CMK (cell line): ENCODE data around the gene ATP1A2.
"Not testable (repeated sequence)": the region's sequence is repeated elsewhere in the genome, so short reads cannot be mapped to it uniquely, and the experiment has no call there.

Source experiments
- DNase-seq: peaks from one replicate; pipeline ENCODE4 v3.0.0-alpha.2; 2010; ENCODE audit warnings: low read depth

Gene ATP1A2

DNA sequence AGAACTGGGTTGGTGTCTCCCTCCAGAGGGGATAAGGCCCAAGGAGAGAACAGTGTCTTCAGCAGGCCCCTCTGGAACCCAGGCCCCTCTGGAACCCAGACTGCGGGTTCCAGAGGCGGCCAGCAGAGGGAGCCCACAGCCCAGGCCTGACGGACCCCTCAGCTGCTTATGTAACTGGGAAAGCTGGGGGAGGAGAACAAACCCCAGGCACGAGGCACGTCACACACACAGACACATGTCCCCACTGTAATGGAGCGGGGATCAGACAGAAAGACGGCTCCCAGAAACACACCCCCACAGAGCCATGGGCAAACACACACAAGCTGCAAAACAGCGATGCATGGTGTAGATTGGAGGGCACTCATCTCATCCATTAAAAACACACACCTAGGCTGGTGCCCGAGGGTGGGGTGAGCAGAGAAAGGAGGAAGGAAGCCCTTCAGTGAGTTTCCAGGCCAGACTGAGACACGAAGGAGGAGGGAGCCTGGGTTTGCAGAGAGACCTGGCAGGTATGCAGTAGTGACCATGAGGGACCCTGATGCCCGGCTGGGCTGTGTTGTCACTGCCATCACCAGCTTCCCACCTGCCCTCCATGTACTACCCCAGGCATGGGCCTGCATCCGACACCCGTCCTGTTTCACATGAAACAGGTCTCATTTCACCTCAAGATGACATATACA, 14.4 kb upstream of the ATP1A2 start:
- DNase-seq: peak; percentile 64

DNA sequence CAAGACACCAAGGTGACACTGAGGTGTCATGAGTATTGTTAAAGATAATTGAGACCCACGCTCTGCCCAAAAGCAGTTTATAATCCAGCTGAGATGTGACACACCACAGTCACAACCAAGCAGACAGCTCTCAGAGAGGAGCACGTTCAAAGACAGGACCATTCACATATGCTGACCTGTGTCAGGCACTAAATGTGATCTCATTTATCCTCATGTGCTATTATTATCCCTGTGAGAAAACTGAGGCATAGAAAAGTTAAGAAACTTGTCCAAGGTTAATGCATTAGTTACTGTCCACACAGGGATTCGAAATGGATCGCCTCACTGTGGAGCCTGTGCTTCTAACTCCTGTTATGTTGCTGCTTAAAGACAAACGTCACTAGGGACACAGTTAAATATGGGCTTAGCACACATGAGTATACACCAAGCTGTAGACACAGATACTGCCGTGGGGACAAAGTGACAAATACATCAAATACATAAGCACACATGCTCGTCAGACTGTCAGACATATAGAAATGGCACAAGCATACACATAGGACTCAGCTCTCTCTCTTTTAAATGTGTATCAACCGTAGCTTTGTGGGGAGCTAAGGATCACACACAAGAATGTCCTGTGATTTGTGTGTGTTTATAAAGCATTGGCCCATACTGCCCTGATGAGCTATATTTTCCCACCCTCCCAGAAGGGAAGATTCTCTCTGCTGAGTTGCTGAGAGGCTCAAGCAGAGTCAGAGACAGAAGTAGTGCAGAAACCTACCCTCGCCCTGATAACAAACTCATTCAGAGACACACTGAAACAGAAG, 13.6 kb upstream of the ATP1A2 start:
- no peak for DNase-seq

DNA sequence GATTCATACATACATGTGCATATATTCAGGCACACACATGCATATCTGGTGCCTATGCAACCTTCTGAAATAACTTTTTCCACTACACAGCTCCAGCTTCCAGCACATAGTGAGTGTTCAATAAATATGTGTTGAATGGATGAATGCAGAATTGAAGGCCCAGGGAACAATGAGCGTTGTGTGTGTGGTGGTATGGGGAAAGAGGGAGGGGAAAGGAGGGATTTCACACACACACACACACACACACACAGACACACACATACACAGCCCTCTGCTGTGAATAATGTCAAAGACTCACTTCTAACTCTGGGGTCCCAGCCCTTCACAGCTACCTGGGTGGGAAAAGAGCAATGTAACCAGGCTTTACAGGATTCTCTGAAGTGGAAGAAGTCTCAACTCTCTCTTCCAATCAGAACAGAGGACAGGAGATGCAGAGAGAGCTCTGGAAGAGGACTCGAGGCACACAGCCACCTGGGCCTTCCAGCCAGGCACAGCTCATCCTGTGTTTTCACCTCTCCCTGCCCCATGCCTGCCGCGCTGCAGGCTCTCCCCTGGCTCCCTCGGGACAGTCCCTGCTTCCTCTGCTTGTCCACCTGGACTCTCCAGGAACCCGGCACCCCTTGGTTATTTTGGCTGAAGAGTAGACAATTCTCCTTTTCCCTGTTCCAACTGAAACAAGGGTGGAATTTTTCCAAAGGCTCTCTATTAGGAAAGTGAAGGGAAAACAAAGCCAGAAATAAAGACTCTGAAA, 11.7 kb upstream of the ATP1A2 start:
- no peak for DNase-seq

DNA sequence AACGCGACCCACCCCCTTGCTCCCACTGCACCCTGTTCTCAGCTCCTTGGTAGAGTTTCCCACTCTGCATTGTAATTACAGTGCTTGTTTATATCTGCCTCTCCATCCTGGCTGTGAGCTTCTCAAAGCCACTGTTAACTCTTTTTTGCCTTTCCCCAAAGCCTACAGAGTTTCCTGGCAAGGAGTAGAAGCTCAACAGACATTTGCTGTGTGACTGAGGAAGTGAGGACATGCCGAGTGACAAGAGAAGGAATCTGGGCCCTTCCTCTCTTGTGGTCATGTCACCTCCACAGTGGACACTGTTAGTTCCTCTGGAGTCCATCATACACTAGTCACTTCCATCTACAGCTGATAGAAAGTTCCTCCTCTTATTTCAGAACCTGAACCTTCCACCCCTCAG, 11.1 kb upstream of the ATP1A2 start:
- DNase-seq: no peak

DNA sequence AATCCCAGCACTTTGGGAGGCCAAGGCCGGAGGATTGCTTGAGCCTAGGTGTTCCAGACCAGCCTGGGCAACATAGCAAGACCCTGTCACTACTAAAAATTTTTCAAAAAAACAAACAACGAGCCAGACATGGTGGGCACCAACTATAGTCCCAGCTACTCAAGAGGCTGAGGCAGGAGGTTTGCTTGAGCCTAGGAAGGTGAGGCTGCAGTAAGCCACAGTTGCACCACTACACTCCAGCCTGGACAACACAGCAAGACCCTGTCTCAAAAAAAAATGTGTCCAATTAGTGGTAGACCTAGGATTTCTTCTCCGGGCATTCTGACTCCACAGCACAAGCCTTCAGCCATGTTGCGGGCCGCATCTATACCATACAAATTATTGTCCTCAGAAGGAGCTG, 10.4 kb upstream of the ATP1A2 start:
- DNase-seq: no peak

DNA sequence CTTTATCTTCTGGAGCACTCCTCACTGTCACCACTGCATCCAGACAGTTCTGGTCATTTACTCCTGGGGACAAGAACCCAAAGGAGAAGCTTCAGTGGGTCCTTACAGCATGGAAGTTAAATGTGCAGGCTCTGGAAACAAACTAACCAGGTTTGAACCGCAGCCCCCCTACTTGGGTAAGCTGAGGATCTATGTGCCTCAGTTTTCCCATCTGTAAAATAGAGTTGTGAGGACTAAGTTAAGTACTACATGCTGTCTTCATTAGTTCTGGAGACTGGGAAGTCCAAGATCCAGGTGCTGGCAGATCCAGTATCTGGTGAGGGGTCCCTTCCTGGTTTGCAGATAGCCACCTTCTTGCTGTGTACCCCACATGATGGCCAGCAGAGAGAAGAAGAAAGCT, 8.0 kb upstream of the ATP1A2 start:
- no peak for DNase-seq

DNA sequence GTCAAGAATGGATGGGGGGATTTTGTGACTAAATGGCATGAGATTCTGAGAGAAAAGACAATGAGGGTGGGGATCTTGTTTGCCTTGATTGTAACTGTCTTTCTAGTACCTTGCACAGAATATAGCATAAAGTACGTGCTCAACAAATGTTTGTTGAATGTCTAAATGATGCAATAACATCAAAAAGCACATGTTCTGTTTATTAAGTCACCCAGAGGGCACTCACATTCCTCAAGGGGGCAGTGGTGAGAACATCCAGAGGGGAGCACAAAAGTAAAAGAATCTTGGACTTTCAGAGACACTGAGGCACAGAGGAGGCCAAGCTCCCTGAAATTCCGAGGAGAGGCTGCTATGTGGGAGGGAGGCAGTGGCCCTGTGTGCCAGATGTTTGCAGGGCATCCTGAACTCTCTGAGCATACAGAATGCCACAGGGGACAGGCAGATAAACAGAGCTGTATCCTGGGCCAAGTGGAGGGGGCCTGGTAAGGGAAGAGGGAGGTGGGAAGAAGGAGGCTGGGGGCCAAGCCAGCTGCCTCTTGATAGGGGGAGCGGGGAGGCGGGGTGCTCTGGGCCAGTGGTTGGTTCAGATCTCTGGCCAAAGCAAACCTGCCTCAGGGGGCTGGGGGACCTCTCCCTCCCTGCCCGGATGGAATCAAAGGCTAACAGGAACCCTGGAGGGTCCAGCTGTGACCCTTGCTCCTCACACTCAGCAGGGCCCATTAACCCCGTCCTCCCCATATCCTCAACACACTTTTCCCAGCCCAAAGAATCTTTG, 6.5 kb upstream of the ATP1A2 start:
- no peak for DNase-seq

DNA sequence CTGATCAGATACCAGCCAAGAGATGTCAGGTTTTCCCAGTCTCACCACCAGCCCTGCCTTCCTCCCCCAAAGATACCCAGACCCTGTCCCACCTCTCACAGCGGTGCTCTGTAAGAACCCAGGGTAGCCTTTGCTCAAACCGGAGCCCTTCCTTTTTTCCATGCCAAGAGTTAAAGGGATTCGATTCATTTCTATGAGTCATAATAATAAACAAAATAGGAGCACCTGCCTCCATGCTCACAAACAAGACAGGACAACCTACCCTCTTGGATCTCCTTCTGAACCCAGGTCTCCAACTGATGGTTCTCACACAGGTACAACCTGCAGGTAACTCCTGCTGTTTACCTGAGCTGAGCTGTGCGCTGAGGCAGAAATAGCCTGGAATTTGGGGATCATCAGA, 5.9 kb upstream of the ATP1A2 start:
- no peak for DNase-seq

DNA sequence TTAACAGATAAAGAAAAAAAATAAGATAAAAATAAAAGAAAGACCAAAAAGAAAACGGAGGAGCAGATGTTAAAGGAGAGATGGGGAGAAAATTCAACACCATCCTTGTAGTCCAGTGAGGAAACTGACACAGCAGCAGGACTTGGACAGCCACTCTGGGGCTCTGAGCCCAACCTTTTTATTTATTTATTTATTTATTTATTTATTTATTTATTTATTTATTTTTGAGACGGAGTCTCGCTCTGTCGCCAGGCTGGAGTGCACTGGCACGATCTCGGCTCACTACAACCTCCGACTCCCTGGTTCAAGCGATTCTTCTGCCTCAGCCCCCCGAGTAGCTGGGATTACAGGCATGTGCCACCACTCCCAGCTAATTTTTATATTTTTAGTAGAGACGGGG, 4.1 kb upstream of the ATP1A2 start:
- DNase-seq: not testable (repeated sequence)

DNA sequence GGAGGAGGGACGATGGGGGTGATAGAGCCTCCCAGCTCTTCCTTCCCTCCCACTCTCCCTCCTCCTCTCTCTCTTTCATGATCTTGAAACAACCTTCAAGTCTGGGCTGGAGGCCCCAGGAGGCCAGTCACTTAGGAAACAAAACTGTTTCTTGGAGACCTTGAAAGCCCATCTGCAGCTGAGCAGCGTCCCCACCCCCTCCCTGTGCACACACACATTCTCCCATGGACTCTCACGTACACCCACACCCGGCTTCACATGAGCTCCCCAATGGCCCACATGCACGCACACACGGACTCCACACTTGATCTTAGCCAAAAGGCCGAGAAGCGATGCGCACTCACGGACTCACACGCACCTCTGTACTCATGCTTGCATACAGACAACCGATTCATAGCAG, 3.2 kb upstream of the ATP1A2 start:
- no peak for DNase-seq

DNA sequence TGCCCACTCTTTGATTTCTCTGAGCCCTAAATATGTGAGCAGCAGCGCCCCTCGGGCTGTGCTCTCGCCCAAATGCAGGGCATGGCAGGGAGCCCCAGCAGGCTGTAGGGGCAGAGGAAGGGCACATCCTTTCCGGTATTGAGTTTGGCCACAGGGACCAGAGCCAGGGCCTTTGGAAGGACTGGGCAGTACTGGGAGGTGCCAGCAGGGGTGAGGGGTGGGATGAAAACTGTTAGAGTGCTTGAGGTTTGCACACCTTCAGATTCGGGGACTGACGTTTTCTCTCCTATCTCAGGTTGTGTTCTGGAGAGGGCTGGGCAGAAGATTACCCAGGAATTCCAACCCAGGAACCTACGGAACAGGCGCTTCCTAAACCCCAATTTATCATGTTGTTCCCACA, 2.2 kb upstream of the ATP1A2 start:
- DNase-seq: no peak

DNA sequence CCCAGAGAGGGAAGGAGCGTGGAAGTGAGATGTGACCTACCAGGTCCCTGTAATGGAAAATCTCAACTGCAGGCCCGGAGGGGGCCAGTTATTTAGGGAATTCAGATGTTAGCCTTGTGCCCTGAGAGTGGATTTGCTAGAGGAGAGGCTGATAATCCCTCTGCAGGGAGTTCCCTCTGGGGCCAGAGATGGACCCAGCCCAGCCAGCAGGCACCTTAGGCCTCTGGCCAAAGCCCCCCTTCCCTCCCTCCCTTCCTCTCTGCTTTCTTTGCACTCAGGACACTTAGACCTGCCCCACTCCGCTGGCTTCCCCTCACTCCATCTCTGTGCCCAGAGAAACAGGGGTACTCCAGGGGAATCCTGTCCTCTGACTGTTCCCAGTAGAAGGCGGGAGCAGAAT, 1.5 kb upstream of the ATP1A2 start:
- DNase-seq: no peak

DNA sequence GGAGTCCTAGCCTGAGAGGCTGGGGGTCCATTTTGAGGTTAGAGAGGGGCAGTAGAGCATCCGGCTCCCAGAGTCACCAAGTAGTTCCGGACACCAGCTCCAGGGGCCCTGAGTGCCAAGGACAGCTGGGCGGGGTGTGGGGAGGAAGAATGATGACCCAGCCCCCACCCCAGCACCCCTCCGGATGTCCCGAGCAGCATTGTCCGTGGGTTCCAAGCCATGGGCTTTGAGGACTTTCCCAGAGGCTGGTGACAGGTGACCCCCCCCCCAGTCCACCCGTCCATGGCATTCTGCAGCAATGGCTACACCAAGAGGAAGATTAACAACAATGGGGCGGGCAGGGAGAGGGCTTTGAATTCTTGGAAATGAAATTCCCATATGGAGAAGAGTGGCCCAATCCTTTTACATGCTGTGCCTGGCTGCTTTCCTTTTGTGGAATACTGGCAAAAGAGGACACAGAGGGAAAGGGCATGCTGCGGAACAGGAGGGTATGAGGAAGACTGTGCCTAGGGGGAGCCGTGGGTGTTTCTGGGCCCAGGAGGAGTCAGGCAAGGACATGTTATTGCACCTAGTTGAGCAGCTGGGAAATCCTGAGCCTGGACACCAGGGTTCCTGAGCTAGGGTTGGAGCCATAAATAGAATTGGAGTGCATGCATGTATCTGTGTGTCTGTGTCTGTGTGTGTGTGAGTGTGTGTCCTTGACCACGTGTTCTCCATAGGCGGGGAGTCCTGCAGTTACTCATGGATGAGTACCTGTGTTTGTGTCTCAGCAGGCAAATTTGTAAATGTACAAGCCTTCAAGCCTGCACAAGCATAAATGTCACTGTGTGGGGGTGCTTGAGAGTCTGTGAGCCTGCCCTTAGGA, 956 bp downstream of the ATP1A2 start:
- no peak for DNase-seq

DNA sequence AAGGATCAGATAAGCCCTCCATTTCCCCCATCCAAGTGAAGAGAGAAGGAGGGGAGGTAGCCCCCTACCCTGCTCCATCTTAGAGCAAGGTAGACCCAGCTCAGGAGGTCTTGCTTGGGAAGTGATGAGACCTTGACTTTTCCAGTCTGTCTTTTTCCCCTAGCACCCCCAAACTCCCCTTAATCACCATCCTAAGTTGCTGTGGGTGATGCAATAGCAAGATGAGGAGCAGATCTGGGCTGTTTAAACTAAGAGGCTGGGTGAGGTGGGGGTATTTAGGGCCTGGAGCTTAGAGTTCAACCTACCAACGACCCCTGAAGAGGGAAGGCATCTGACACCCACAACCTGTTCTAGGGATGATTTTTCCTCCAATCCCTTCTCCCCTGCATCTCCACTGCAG, 1.7 kb downstream of the ATP1A2 start:
- DNase-seq: no peak

DNA sequence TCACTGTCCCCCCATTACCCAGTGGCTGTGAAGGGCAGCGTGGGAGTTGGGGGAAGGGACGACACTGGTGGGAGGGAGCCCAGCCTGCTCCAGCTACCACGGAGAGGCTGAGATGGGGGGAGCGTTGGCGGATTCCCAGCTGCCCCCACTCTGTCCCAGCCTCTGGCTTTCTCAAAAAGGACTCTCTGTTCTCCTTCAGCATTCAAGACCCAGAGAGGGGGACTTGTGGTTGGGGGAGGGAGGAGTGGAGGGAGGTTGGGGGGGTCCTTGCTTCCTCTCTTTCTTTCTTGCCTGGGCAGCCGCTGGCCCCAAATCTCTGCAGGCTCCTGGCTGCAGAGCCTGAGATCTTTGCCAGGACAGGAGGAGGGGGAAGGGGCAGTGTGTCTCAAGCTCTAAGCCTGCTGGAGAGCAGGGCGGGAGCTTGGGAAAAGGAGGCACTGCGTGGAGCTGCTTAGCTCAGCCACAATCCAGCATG, 2.2 kb downstream of the ATP1A2 start:
- no peak for DNase-seq

DNA sequence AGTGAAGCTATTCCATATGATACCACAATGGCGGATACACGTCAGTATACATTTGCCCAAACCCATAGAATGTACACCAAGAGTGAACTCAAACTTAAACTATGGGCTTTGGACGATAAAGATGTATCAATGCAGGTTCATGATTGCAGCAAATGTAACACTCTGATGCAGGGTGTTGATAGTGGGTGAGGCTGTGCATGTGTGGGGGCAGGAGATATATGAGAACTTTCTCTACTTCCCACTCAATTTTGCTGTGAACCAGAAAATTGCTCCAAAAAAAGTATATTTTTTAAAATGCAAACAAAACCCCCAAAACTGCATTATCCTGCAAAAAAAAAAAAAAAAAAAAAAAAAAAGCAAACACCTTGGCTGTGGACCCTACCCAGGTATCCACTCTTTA, 3.4 kb downstream of the ATP1A2 start:
- DNase-seq: no peak

DNA sequence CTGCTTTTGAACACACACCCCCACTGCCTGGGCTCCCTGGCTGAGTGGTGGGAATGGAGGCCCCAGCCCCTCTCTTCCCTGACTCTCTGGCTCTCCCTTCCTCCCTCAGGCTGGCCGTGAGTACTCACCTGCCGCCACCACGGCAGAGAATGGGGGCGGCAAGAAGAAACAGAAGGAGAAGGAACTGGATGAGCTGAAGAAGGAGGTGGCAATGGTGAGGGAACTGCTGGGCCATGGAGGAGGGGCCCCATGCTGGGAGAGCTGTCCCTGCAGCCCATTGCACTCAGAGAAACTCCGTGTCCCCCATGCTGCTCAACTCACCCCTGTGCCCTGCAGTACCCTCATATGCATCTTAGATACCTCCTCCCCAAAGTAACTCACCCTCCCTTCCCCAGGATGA, 5.2 kb downstream of the ATP1A2 start:
- DNase-seq: no peak

DNA sequence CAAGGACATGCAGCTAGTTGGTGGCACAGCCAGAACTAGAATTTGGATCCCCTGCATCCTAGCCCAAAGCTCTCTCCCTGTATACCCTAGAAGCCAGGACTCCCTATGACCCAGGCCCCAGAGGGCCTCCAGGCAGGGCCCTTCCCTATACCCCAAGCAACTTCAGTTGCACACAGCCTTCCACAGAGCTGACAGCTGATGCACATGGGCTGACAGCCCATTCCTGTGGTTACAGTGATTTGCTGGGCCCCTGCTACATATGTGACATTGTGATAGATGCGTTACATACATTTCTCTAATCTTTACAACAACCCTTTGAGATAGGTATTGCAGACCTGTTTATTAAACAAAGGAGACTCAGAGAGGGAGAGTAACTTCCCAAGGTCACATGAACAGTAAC, 5.8 kb downstream of the ATP1A2 start:
- DNase-seq: no peak

DNA sequence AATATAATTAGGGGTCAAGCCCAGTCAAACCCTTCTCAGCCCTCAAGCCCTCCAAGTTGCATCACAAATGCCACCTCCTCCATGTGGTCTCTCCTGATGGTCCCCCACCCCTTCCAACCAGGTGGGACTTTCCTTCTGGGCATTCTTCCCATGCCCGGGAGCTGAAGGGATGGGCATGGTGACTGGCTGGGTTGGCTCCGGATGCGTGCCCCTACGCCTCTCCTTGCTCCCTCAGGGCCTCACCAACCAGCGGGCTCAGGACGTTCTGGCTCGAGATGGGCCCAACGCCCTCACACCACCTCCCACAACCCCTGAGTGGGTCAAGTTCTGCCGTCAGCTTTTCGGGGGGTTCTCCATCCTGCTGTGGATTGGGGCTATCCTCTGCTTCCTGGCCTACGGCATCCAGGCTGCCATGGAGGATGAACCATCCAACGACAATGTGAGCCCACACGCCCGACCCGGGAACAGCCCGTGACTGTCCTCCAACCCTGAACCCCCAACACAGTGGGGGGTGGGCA, 7.5 kb downstream of the ATP1A2 start:
- no peak for DNase-seq

DNA sequence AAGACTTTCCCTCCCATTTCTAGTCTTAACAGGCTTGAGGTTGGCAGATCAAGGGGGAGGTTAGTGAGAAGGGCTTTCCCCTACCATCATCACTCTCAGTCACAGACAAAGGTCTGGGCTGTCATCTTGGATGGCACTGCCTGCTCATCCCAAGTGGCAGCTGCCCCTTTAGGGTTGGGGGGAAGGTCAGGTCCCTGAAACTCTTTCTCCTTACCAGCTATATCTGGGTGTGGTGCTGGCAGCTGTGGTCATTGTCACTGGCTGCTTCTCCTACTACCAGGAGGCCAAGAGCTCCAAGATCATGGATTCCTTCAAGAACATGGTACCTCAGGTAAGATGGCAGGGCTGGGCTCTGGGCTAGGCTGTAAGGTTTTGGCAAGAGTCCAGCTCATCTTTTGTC, 8.2 kb downstream of the ATP1A2 start:
- DNase-seq: no peak
